NK-92 (cell line): ENCODE data around the gene PZP.
"Not testable (repeated sequence)": the region's sequence is repeated elsewhere in the genome, so short reads cannot be mapped to it uniquely, and the experiment has no call there.

ENCODE experiments used
- DNase-seq: peaks from one replicate; lab custom pipeline; 2025; ENCODE audit not compliant: unreplicated experiment; lab: John Stamatoyannopoulos, UW

The PZP gene

GRCh38 chr12:9208229-9208628 is at the start of gene PZP:
Gene PZP (minus strand): TSS chr12:9208395. CDS start chr12:9208341, 54 bp downstream.
- no peak for DNase-seq

- DNase-seq: no peak
Measured at GRCh38 chr12:9256758-9257405, 48.7 kb upstream of the PZP start.

GRCh38 chr12:9256341-9256740 is 48.1 kb upstream of the PZP start:
- no peak for DNase-seq

GRCh38 chr12:9255837-9256236 is 47.6 kb upstream of the PZP start:
- no peak for DNase-seq

GRCh38 chr12:9253464-9253863 is 45.3 kb upstream of the PZP start:
- no peak for DNase-seq

- not testable (repeated sequence) for DNase-seq
Measured at GRCh38 chr12:9252791-9253190, 44.6 kb upstream of the PZP start.

GRCh38 chr12:9252256-9252655 is 44.1 kb upstream of the PZP start:
- DNase-seq: no peak

GRCh38 chr12:9248435-9248834 is 40.2 kb upstream of the PZP start:
- no peak for DNase-seq

- DNase-seq: no peak
Measured at GRCh38 chr12:9244894-9245293, 36.7 kb upstream of the PZP start.

GRCh38 chr12:9243999-9244649 is 35.9 kb upstream of the PZP start:
- DNase-seq: no peak

GRCh38 chr12:9241301-9241700 is 33.1 kb upstream of the PZP start:
- DNase-seq: no peak

- no peak for DNase-seq
Measured at GRCh38 chr12:9240776-9241175, 32.6 kb upstream of the PZP start.

- not testable (repeated sequence) for DNase-seq
Measured at GRCh38 chr12:9240004-9240635, 31.9 kb upstream of the PZP start.

- no peak for DNase-seq
Measured at GRCh38 chr12:9237286-9237685, 29.1 kb upstream of the PZP start.

- DNase-seq: no peak
Measured at GRCh38 chr12:9235519-9235918, 27.3 kb upstream of the PZP start.

GRCh38 chr12:9227950-9228349 is 19.8 kb upstream of the PZP start:
- DNase-seq: no peak

GRCh38 chr12:9223830-9224229 is 15.6 kb upstream of the PZP start:
- no peak for DNase-seq

- DNase-seq: no peak
Measured at GRCh38 chr12:9221483-9221882, 13.3 kb upstream of the PZP start.

- DNase-seq: not testable (repeated sequence)
Measured at GRCh38 chr12:9221011-9221410, 12.8 kb upstream of the PZP start.

GRCh38 chr12:9214534-9214933 is 6.3 kb upstream of the PZP start:
- no peak for DNase-seq

GRCh38 chr12:9211687-9212086 is 3.5 kb upstream of the PZP start:
- no peak for DNase-seq

GRCh38 chr12:9204380-9204779 is 3.8 kb downstream of the PZP start:
- no peak for DNase-seq
